ENCODE measurements around the gene ABCA1.
A peak's percentile ranks its signal among the peaks of the same experiment; 100 is the strongest.

ABCA1 gene

GRCh38 chr9:104875320-104875719 is 52.6 kb downstream of the ABCA1 start:
- no peak for TF ChIP-seq CTCF (IDR thresholded peaks at IDR 0.05; ENCODE audit: extremely low read depth, missing control alignments)
- no peak for DNase-seq (ENCODE audit: low spot score)

- DNase-seq (ENCODE audit: low spot score), result no peak
- no peak for TF ChIP-seq CTCF (IDR thresholded peaks at IDR 0.05; ENCODE audit: extremely low read depth, missing control alignments)
These were observed 54.5 kb downstream of the ABCA1 start for GRCh38 chr9:104873489-104873850.

DNA sequence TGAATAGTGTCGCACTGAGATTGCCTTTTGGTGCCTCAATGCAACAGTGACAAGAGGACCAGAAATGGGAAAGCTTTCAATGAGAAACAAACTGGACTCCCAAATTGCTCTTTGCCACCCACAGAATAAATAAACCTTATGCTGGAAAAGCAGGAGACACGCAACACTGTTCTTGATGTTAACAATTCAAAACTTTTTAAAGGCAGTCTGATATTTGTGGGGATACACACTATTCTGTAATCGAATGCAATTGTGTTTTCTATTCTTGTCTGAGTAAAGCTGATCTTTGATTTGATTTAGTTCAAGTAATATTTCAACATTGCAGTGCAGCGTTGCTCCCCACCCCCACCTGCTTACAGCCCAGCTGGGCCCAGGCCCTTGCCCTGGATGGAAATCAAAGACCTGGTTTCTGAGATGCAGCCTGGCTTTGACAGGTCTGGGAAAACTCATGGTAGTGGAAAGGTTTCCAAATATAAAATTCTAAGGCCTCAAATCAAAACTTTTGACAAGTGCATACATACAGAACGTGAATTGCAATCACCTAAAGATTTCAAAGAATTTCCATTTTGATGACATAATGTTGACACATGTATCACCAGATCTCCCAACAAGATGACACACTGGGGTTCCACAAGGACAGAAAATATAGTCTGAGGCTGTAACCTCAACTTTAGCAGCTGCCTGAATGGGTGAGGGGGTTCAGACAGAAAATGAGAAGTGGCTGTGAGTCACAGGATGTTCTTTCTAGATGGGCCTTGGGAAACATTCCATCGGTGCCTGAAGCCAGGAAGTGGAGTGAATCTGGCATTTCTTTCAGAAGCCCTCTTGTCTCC is 55.1 kb downstream of the ABCA1 start:
- DNase-seq (ENCODE audit: low spot score), result no peak
- no peak for TF ChIP-seq CTCF (IDR thresholded peaks at IDR 0.05; ENCODE audit: extremely low read depth, missing control alignments)

DNA sequence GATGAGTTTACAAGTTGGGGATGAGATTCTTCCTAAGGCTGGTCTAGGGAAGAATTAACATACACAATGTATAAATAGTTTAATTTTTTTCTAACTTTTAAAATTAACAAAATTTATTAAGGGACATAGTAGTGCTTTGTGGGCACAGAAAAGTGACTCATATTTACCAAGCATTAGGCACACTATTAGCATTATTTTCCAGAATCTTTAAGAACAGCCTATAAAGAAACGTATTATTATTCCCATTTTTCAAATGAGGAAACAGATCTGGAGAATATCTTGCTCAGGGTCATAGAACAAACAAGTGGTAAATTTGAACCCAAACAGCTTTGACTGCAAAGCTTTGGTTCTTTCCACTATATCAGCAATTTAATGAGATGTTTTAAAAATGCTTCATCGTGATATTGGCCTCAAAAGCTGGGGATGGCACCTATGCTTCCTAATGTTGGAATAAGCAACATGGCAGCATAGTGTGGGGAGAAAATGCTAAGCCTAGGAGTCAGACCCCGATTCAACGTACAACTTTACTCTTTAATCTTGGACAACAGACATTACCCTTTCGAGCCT is 55.9 kb downstream of the ABCA1 start:
- TF ChIP-seq CTCF (IDR thresholded peaks at IDR 0.05; ENCODE audit: extremely low read depth, missing control alignments), result no peak
- DNase-seq (ENCODE audit: low spot score), result no peak

- no peak for DNase-seq (ENCODE audit: low spot score)
- no peak for TF ChIP-seq CTCF (IDR thresholded peaks at IDR 0.05; ENCODE audit: extremely low read depth, missing control alignments)
These were observed 58.1 kb downstream of the ABCA1 start for GRCh38 chr9:104869811-104870210.

GRCh38 chr9:104868687-104869404 is 59.1 kb downstream of the ABCA1 start:
- no peak for TF ChIP-seq CTCF (IDR thresholded peaks at IDR 0.05; ENCODE audit: extremely low read depth, missing control alignments)
- DNase-seq (ENCODE audit: low spot score), result peak; percentile 88

DNA sequence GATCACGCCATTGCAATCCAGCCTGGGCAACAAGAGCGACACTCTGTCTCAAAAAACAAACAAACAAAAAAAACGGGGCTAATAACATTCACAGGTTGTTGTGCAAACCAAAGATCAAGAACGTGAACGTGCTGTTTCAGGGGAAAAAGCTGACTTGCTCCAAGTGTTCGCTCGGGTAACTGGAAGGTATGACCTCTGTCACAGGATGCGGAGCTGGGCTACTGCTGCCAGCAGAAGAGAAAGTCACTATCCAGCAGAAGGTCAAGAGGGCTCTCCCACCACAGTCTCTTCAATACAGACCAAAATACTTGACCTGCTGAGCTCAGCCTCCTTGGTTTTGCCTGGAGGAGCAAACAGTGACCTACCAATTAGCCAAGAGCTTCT is 59.7 kb downstream of the ABCA1 start:
- TF ChIP-seq CTCF (IDR thresholded peaks at IDR 0.05; ENCODE audit: extremely low read depth, missing control alignments), result no peak
- DNase-seq (ENCODE audit: low spot score), result no peak

All from GM20000 (cell line).